Activated T-helper 1 cell treated with anti-CD3 and anti-CD28 coated beads, Interleukin-2, amount 50 U/mL, for 16 hours (primary cell): ENCODE measurements around the gene ZNF460.

Experiments
- DNase-seq, 2 donors: peaks; one replicate each; pipeline ENCODE4 v3.0.0-alpha.2; 2020; ENCODE audit warnings: low read depth in 1 of 2, low spot score in 1 of 2

Gene ZNF460

DNA sequence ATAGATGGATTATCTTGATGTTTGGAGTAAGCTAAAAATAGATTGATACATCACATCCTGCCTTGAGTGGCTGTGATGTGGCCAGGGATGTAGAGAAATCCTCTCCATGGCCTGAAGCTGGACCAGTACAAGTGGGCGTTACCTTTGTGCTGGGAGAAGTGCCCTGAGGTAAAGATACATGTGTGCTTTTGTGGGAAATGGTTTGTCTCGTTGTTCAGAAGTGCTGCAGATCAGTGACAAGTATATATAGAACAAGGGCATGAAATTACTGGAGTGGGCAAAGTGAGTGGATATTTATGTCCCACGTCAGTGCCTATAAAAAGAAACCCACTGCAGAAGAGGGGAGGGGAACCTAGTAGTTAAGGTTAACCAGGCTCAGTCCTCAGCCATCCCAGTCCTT is 58.6 kb downstream of the ZNF460 start:
- no peak for DNase-seq

DNA sequence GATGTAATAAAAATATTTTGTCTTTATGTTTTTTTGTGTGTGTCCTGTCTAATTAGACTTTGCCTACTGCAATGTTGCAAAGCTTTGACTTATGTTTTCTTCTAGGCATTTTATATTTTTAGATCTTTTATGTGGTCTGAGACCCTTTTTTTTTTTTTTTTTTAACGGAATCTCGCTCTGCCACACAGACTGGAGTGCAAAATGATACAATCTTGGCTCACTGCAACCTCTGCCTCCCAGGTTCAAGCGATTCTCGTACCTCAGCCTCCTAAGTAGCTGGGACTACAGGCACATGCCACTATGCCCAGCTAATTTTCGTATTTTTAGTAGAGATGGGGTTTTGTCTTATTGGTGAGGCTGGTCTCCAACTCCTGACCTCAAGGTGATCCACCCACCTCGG is 62.3 kb downstream of the ZNF460 start:
- no peak for DNase-seq
